GM12801 (cell line): ENCODE data around the gene KLHL30.

ENCODE experiments used
- CTCF ChIP-seq: IDR thresholded peaks from one replicate; pipeline ENCODE4 v1.5.1; 2011; ENCODE audit warnings: control low read depth; ENCODE audit not compliant: insufficient read length; ENCODE audit errors: extremely low read depth

KLHL30 gene

GRCh38 chr2:238155051-238155760 is 16.7 kb downstream of the KLHL30 start:
- no peak for TF ChIP-seq CTCF

GRCh38 chr2:238155761-238156694 is 17.6 kb downstream of the KLHL30 start:
- TF ChIP-seq CTCF, result no peak

- no peak for TF ChIP-seq CTCF
Measured at GRCh38 chr2:238157506-238158017, 19.1 kb downstream of the KLHL30 start.

GRCh38 chr2:238158018-238158508 is 19.6 kb downstream of the KLHL30 start:
- TF ChIP-seq CTCF, result no peak

GRCh38 chr2:238158509-238159070 is 20.1 kb downstream of the KLHL30 start, which contains the start of gene ERFE:
Gene ERFE, plus strand, starts transcription at chr2:238158970. Its CDS starts 38 bp downstream, at chr2:238159008.
- no peak for TF ChIP-seq CTCF

- TF ChIP-seq CTCF, result no peak
Measured at GRCh38 chr2:238159071-238159539, 20.6 kb downstream of the KLHL30 start.
